WTC11 (cell line): Measurements from ENCODE around the gene CARS1. TPM values are rescaled to one million over a fixed set of nuclear protein-coding genes. Genes with fewer than 3 reads are reported as not detected.

Experiments
- ATAC-seq: fragments of 200-7000 bp; cut with Tn5 transposase; 2 replicates; pipeline ENCODE4 v1.10.0; 2021; ENCODE audit warnings: mild to moderate bottlenecking, moderate library complexity
- CTCF ChIA-PET: fragments of 300-600 bp; sonication (Branson Sonifier 250); formaldehyde crosslinking; loops from one replicate; lab custom pipeline; 2021; ENCODE audit warnings: antibody characterized with exemption; lab: Charles Lee
- POLR2A ChIA-PET: fragments of 350-600 bp; sonication (Branson Sonifier 250); formaldehyde crosslinking; loops from one replicate; lab custom pipeline; 2021; ENCODE audit warnings: antibody characterized with exemption; lab: Charles Lee
- DNase-seq: peaks from one replicate; pipeline ENCODE4 v3.0.0; 2021; ENCODE audit warnings: low spot score
- H3K27ac Mint-ChIP-seq: 2 replicates; pipeline ENCODE4 v1.8.0; 2021; ENCODE audit warnings: mixed read lengths
- H3K27me3 Mint-ChIP-seq: 2 replicates; pipeline ENCODE4 v1.8.0; 2021; ENCODE audit warnings: low read depth, mild to moderate bottlenecking, moderate library complexity, mixed read lengths
- H3K36me3 Mint-ChIP-seq: 2 replicates; pipeline ENCODE4 v1.8.0; 2021; ENCODE audit warnings: mixed read lengths
- H3K4me1 Mint-ChIP-seq: 2 replicates; pipeline ENCODE4 v1.8.0; 2022; ENCODE audit warnings: mixed read lengths
- H3K4me3 Mint-ChIP-seq: 2 replicates; pipeline ENCODE4 v1.8.0; 2021; ENCODE audit warnings: mild to moderate bottlenecking, moderate library complexity, mixed read lengths
- H3K9me3 Mint-ChIP-seq: 2 replicates; pipeline ENCODE4 v1.8.0; 2021; ENCODE audit warnings: mixed read lengths
- ATF1 ChIP-seq: sonication (generic); formaldehyde crosslinking; IDR thresholded peaks from 2 replicates; pipeline ENCODE4 v1.8.1; 2023; ENCODE audit warnings: mild to moderate bottlenecking, moderate library complexity, missing genetic modification reagents
- CREB1 ChIP-seq: sonication (generic); formaldehyde crosslinking; IDR thresholded peaks from 2 replicates; pipeline ENCODE4 v1.8.0; 2023; ENCODE audit warnings: mild to moderate bottlenecking, missing genetic modification reagents
- GTF2I ChIP-seq: fragments of 250-450 bp; sonication (Bioruptor Pico); conservative IDR thresholded peaks from 2 replicates; pipeline ENCODE4 v1.4.0; 2021; ENCODE audit warnings: mild to moderate bottlenecking
- HMGA2 ChIP-seq: fragments of 250-450 bp; sonication (Bioruptor Pico); IDR thresholded peaks from 2 replicates; pipeline ENCODE4 v1.4.0; 2021; ENCODE audit warnings: mild to moderate bottlenecking, moderate library complexity
- JAZF1 ChIP-seq: fragments of 250-450 bp; sonication (Bioruptor Pico); IDR thresholded peaks from 2 replicates; pipeline ENCODE4 v1.9.0; 2021; ENCODE audit warnings: moderate library complexity, mild to moderate bottlenecking, inconsistent platforms
- MYBL2 ChIP-seq: sonication (generic); formaldehyde crosslinking; IDR thresholded peaks from 2 replicates; pipeline ENCODE4 v1.8.1; 2023; ENCODE audit warnings: mild to moderate bottlenecking, moderate library complexity, missing genetic modification reagents
- NFE2L1 ChIP-seq: sonication (generic); formaldehyde crosslinking; IDR thresholded peaks from 2 replicates; pipeline ENCODE4 v1.8.1; 2023; ENCODE audit warnings: missing genetic modification reagents
- NR2C2 ChIP-seq: sonication (generic); formaldehyde crosslinking; IDR thresholded peaks from 2 replicates; pipeline ENCODE4 v1.8.0; 2022; ENCODE audit warnings: mild to moderate bottlenecking, missing genetic modification reagents
- NR3C1 ChIP-seq: sonication (generic); formaldehyde crosslinking; conservative IDR thresholded peaks from 2 replicates; pipeline ENCODE4 v1.8.1; 2023; ENCODE audit warnings: low read depth, mild to moderate bottlenecking, missing genetic modification reagents
- PRRX2 ChIP-seq: fragments of 250-450 bp; sonication (Bioruptor Pico); IDR thresholded peaks from 2 replicates; pipeline ENCODE4 v1.8.0; 2021; ENCODE audit warnings: mild to moderate bottlenecking
- SMAD3 ChIP-seq: sonication (generic); formaldehyde crosslinking; IDR thresholded peaks from 2 replicates; pipeline ENCODE4 v1.8.0; 2022; ENCODE audit warnings: missing genetic modification reagents, mild to moderate bottlenecking, borderline replicate concordance
- SMAD4 ChIP-seq: sonication (generic); formaldehyde crosslinking; IDR thresholded peaks from 2 replicates; pipeline ENCODE4 v1.8.0; 2022; ENCODE audit warnings: mild to moderate bottlenecking, missing genetic modification reagents
- TEAD4 ChIP-seq: sonication (generic); formaldehyde crosslinking; IDR thresholded peaks from 2 replicates; pipeline ENCODE4 v1.8.0; 2022; ENCODE audit warnings: mild to moderate bottlenecking, missing genetic modification reagents
- ZNF121 ChIP-seq: sonication (generic); formaldehyde crosslinking; IDR thresholded peaks from 2 replicates; pipeline ENCODE4 v1.8.0; 2023; ENCODE audit warnings: missing genetic modification reagents
- ZNF138 ChIP-seq: sonication (generic); formaldehyde crosslinking; conservative IDR thresholded peaks from 2 replicates; pipeline ENCODE4 v1.8.1; 2022; ENCODE audit warnings: mild to moderate bottlenecking, moderate library complexity, missing genetic modification reagents
- ZNF232 ChIP-seq: sonication (generic); formaldehyde crosslinking; IDR thresholded peaks from 2 replicates; pipeline ENCODE4 v1.8.0; 2022; ENCODE audit warnings: mild to moderate bottlenecking, missing genetic modification reagents
- total RNA-seq: library from RNA; stranded (reverse); gene quantifications from 3 replicates; pipeline ENCODE4 v1.2.3, GENCODE V29; 2021
- TF ChIP-seq, protein P1 (sequence below): fragments of 250-450 bp; sonication (Bioruptor Pico); IDR thresholded peaks from 2 replicates; pipeline ENCODE4 v1.9.0; 2021; ENCODE audit warnings: mild to moderate bottlenecking, borderline replicate concordance
- TF ChIP-seq, protein P2 (sequence below): sonication (generic); formaldehyde crosslinking; IDR thresholded peaks from 2 replicates; pipeline ENCODE4 v1.8.0; 2022; ENCODE audit warnings: mild to moderate bottlenecking, missing genetic modification reagents
- TF ChIP-seq, protein P3 (sequence below): fragments of 250-450 bp; sonication (Bioruptor Pico); conservative IDR thresholded peaks from 2 replicates; pipeline ENCODE4 v1.9.0; 2021; ENCODE audit warnings: mild to moderate bottlenecking
- TF ChIP-seq, protein P4 (sequence below): fragments of 250-450 bp; sonication (Bioruptor Pico); IDR thresholded peaks from 2 replicates; pipeline ENCODE4 v1.9.0; 2021; ENCODE audit warnings: mild to moderate bottlenecking

The CARS1 gene
- total RNA-seq, 1 experiment from 2014 or later = 92.0 TPM

DNA sequence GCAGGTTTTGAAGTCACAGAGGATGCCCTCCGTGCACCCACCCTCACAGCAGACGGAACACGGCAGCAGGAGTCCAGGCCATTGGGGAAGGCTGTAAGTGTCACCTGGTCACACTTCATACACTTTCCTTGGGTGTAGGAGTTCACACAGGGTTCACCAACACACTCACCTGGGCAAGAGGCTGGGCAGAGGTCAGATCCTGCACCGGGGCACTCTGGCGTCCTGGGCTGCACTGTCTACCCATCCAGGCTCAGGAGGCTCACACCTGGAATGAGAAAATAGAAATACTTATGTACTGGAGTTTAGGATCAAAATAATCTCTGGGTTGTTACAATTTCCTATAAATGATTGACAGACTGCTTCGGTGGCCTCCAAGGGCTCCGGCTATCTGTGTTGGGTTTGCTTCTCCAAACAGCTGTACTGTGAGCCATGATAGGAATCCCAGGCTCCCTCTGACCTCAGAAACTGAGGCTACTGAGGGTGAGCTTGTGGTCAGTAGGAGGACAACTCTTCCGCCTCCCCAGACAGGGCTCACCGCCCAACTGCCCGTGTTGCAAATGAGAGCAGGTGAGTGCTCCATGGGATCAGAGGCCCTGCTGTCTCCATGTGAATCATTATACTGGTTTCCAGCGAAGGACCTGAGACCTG is 20.1 kb upstream of the CARS1 start:
- CTCF ChIA-PET = interaction anchor here (0.9 to 2.2 kb wide), 3 partner anchors 11 to 40 kb away, joined by 3 to 14 read pairs (median 3); no protein-coding TSS in a partner anchor
- no peaks in the 10 kb centered on the region for H3K9me3 Mint-ChIP-seq
- ATAC-seq (no peak), DNase-seq (no peak)
- H3K27ac Mint-ChIP-seq = no peak overlapping the region
- 0 out of 2 replicates have a peak, but pooled peaks cover 4% of the 10 kb centered on the region for H3K4me1 Mint-ChIP-seq
- no peaks in the 10 kb centered on the region for H3K36me3 Mint-ChIP-seq
- POLR2A ChIA-PET = no interaction called here
- no peaks in the 10 kb centered on the region; the same call in 1 of the 2 replicates for H3K27me3 Mint-ChIP-seq
- no peak overlapping the region for H3K4me3 Mint-ChIP-seq
- TF ChIP-seq, protein P1, sequence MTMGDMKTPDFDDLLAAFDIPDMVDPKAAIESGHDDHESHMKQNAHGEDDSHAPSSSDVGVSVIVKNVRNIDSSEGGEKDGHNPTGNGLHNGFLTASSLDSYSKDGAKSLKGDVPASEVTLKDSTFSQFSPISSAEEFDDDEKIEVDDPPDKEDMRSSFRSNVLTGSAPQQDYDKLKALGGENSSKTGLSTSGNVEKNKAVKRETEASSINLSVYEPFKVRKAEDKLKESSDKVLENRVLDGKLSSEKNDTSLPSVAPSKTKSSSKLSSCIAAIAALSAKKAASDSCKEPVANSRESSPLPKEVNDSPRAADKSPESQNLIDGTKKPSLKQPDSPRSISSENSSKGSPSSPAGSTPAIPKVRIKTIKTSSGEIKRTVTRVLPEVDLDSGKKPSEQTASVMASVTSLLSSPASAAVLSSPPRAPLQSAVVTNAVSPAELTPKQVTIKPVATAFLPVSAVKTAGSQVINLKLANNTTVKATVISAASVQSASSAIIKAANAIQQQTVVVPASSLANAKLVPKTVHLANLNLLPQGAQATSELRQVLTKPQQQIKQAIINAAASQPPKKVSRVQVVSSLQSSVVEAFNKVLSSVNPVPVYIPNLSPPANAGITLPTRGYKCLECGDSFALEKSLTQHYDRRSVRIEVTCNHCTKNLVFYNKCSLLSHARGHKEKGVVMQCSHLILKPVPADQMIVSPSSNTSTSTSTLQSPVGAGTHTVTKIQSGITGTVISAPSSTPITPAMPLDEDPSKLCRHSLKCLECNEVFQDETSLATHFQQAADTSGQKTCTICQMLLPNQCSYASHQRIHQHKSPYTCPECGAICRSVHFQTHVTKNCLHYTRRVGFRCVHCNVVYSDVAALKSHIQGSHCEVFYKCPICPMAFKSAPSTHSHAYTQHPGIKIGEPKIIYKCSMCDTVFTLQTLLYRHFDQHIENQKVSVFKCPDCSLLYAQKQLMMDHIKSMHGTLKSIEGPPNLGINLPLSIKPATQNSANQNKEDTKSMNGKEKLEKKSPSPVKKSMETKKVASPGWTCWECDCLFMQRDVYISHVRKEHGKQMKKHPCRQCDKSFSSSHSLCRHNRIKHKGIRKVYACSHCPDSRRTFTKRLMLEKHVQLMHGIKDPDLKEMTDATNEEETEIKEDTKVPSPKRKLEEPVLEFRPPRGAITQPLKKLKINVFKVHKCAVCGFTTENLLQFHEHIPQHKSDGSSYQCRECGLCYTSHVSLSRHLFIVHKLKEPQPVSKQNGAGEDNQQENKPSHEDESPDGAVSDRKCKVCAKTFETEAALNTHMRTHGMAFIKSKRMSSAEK (CRISPR knock-in tag) = no peak
- TF ChIP-seq NFE2L1 = no peak
- no peak for TF ChIP-seq ATF1
- no peak for TF ChIP-seq SMAD4 (CRISPR knock-in tag)
- TF ChIP-seq SMAD3 = no peak
- TF ChIP-seq, protein P2, sequence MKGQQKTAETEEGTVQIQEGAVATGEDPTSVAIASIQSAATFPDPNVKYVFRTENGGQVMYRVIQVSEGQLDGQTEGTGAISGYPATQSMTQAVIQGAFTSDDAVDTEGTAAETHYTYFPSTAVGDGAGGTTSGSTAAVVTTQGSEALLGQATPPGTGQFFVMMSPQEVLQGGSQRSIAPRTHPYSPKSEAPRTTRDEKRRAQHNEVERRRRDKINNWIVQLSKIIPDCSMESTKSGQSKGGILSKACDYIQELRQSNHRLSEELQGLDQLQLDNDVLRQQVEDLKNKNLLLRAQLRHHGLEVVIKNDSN (CRISPR knock-in tag) = no peak
- no peak for TF ChIP-seq ZNF121
- no peak for TF ChIP-seq GTF2I (CRISPR knock-in tag)
- TF ChIP-seq, protein P3, sequence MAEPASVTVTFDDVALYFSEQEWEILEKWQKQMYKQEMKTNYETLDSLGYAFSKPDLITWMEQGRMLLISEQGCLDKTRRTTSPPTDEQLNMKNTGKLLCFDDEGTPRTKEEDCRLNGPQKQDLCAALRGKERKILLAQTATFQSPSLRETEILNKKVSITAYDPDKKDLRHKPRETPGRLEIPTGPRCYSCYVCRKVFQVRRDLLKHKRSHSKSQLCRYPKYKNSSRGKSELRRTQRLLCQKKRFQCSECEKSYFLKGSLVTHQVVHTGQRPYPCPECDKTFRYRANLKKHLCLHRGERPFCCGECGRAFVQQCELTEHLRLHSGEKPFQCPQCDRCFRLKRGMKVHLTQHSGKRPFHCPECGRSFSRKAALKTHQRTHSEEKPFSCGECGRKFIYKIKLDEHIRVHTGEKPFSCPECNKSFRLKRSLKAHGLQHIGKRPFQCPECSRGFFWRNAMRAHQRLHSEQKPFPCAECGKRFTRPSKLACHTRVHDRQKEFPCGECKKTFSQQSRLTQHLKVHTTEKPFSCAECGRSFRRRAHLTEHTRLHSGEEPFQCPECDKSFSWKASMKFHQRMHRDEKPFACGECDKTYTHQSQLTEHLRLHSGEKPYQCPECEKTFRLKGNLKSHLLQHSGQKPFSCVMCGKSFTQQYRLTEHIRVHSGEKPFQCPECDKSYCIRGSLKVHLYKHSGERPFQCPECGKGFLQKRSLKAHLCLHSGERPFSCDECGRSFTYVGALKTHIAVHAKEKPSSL (CRISPR knock-in tag) = no peak
- TF ChIP-seq ZNF232 (CRISPR knock-in tag) = no peak
- TF ChIP-seq, all 79 proteins: peak for 0

DNA sequence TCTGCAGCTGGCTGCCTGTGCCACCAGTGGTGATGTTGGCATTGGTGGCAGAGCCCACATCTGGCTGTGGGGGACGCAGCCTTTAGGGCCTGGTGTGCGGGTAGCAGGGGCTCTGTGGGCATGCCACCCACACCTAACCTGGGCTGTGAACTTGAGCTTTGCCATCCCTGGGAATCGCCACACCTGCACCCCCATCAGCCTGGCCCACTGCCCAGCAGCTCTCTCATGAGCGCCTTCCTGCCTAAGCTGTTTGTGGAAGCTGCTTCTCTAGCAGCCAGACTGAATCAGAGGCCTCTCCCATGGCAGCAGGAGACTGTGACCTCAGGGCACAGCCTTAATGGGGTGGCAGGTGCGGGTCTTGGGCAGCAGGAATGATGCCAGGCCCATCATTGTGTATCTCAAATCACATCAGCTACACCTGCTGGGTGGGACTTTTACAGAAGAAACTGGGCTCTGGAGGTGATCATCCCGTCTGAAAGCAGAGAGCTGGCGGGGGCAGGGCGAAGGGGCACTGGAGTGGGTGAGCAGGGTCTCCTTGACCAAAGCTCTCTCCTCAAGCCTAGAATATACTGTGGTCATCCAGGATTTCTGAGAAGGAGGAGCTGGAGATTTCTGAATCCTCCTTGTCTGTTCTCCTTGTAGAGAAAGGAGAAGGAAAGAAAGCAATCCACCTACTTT is 17.8 kb upstream of the CARS1 start:
- POLR2A ChIA-PET = no interaction called here
- H3K4me1 Mint-ChIP-seq = 0 out of 2 replicates have a peak, but pooled peaks cover 4% of the 10 kb centered on the region
- H3K9me3 Mint-ChIP-seq = no peaks in the 10 kb centered on the region
- H3K36me3 Mint-ChIP-seq = no peaks in the 10 kb centered on the region
- no peak for ATAC-seq
- DNase-seq = no peak
- H3K27ac Mint-ChIP-seq = no peak overlapping the region
- no peak for TF ChIP-seq TEAD4 (CRISPR knock-in tag)
- no peak for TF ChIP-seq HMGA2 (CRISPR knock-in tag)
- TF ChIP-seq, all 79 proteins: peak for 0
- H3K27me3 Mint-ChIP-seq = no peaks in the 10 kb centered on the region
- no peak overlapping the region for H3K4me3 Mint-ChIP-seq
- CTCF ChIA-PET = interaction anchor here (0.8 to 2.0 kb wide), 7 partner anchors 14 to 182 kb away, joined by 3 to 10 read pairs (median 3); no protein-coding TSS in a partner anchor

DNA sequence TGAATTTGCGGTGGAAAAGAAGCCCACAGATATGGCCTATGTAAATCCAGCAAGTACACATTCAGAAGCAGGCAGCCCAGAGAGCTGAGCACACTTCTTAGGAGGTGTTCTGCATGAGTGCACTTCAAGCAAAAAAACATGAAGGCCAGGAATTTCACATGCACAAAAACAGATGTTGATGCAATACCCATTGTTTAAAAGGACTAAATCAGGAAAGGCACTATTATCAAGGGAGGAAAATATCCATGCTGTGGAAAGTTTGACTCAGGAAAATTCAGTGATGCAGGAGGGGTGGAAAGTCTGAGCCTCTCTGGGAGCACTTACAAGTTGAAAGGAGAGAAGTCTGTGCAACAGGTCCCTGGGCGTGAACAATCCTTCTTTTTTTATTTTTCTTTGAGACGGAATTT is 15.8 kb upstream of the CARS1 start:
- CTCF ChIA-PET = interaction anchor here (0.9 to 1.8 kb wide), 2 partner anchors 19 to 35 kb away, joined by 5 to 6 read pairs; no protein-coding TSS in a partner anchor
- TF ChIP-seq NR3C1 (CRISPR knock-in tag) = no peak
- TF ChIP-seq, protein P4, sequence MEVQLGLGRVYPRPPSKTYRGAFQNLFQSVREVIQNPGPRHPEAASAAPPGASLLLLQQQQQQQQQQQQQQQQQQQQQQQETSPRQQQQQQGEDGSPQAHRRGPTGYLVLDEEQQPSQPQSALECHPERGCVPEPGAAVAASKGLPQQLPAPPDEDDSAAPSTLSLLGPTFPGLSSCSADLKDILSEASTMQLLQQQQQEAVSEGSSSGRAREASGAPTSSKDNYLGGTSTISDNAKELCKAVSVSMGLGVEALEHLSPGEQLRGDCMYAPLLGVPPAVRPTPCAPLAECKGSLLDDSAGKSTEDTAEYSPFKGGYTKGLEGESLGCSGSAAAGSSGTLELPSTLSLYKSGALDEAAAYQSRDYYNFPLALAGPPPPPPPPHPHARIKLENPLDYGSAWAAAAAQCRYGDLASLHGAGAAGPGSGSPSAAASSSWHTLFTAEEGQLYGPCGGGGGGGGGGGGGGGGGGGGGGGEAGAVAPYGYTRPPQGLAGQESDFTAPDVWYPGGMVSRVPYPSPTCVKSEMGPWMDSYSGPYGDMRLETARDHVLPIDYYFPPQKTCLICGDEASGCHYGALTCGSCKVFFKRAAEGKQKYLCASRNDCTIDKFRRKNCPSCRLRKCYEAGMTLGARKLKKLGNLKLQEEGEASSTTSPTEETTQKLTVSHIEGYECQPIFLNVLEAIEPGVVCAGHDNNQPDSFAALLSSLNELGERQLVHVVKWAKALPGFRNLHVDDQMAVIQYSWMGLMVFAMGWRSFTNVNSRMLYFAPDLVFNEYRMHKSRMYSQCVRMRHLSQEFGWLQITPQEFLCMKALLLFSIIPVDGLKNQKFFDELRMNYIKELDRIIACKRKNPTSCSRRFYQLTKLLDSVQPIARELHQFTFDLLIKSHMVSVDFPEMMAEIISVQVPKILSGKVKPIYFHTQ (CRISPR knock-in tag) = no peak
- no peak for TF ChIP-seq PRRX2 (CRISPR knock-in tag)
- TF ChIP-seq CREB1 = no peak
- no peak for TF ChIP-seq NR2C2 (CRISPR knock-in tag)
- no peak for TF ChIP-seq MYBL2
- no peak for TF ChIP-seq JAZF1 (CRISPR knock-in tag)
- TF ChIP-seq ZNF138 = no peak

More for the DNA sequence above, 15.8 kb upstream of the CARS1 start:
- no peaks in the 10 kb centered on the region for H3K27me3 Mint-ChIP-seq
- POLR2A ChIA-PET = no interaction called here
- no peak overlapping the region for H3K4me3 Mint-ChIP-seq
- no peak for DNase-seq
- H3K27ac Mint-ChIP-seq = peak overlapping the region; percentile 37; the same call in 1 of the 2 replicates
- 0 out of 2 replicates have a peak, but pooled peaks cover 4% of the 10 kb centered on the region for H3K4me1 Mint-ChIP-seq
- no peaks in the 10 kb centered on the region for H3K9me3 Mint-ChIP-seq
- ATAC-seq = no peak
- no peaks in the 10 kb centered on the region for H3K36me3 Mint-ChIP-seq
